ENCODE measurements around the gene DGLUCY. TPM values are rescaled to one million over a fixed set of nuclear protein-coding genes. Genes with fewer than 3 reads are reported as not detected.

The DGLUCY gene
- total and polyA plus RNA-seq, 2 of the 13 experiments (the other 11 are each of a cell fraction or from before 2014, with no cell fraction given): 14.8 to 36.3 TPM

DNA sequence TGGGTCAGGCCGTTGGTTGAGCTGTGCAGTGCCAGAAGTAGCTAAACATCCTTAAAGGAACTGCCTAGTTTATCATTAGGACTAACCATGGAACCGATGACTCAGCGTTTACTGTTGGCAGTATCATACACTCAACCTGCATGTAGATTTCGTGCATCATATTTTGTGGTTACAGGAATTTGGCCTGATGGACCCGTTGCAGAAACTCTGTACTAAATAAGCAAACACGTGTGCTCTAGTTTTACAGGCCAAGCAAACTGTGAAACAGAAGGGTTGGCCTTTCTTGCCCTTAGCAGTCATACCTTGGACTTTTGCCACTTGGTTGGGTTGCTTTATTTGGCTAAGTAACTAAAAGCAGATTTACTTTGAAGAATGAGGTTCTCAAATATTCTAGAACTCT is 35.6 kb downstream of the DGLUCY start (continued):
- TF ChIP-seq, protein P1, sequence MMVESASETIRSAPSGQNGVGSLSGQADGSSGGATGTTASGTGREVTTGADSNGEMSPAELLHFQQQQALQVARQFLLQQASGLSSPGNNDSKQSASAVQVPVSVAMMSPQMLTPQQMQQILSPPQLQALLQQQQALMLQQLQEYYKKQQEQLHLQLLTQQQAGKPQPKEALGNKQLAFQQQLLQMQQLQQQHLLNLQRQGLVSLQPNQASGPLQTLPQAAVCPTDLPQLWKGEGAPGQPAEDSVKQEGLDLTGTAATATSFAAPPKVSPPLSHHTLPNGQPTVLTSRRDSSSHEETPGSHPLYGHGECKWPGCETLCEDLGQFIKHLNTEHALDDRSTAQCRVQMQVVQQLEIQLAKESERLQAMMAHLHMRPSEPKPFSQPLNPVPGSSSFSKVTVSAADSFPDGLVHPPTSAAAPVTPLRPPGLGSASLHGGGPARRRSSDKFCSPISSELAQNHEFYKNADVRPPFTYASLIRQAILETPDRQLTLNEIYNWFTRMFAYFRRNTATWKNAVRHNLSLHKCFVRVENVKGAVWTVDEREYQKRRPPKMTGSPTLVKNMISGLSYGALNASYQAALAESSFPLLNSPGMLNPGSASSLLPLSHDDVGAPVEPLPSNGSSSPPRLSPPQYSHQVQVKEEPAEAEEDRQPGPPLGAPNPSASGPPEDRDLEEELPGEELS (CRISPR knock-in tag; IDR thresholded peaks at IDR 0.05): peak; percentile 30; the same call in 1 of the 2 replicates
- TF ChIP-seq RARA (CRISPR knock-in tag; IDR thresholded peaks at IDR 0.05) (peak; percentile 71), ZNF180 (CRISPR knock-in tag; IDR thresholded peaks at IDR 0.05; ENCODE audit: borderline replicate concordance, low read depth) (no peak), ZNF30 (CRISPR knock-in tag; IDR thresholded peaks at IDR 0.05) (no peak), ZNF350 (CRISPR knock-in tag; IDR thresholded peaks at IDR 0.05; ENCODE audit: borderline replicate concordance, low read depth) (no peak), SNRNP70 (IDR thresholded peaks at IDR 0.05; ENCODE audit: low read depth, low read length) (no peak), SOX13 (IDR thresholded peaks at IDR 0.05) (0 out of 2 replicates have a peak, but pooled peaks have one; percentile 26), SOX13 (CRISPR knock-in tag; conservative IDR thresholded peaks at IDR 0.05 in 1 of 2, IDR thresholded peaks at IDR 0.05 in 1 of 2) (peak in 1 of 2 experiments; percentile 22; a peak in 1 of 4 replicates), ZNF773 (CRISPR knock-in tag; IDR thresholded peaks at IDR 0.05; ENCODE audit: borderline replicate concordance) (no peak), FOXO1 (CRISPR knock-in tag; IDR thresholded peaks at IDR 0.05) (peak; percentile 34; the same call in 1 of the 2 replicates), NR2F6 (IDR thresholded peaks at IDR 0.05) (peak; percentile 71), NR2F6 (CRISPR knock-in tag; IDR thresholded peaks at IDR 0.05) (peak; percentile 50; the same call in 1 of the 2 replicates), ZFY (CRISPR knock-in tag; IDR thresholded peaks at IDR 0.05) (peak; percentile 31; the same call in 1 of the 2 replicates), ZNF501 (CRISPR knock-in tag; IDR thresholded peaks at IDR 0.05) (no peak), ZNF264 (CRISPR knock-in tag; IDR thresholded peaks at IDR 0.05) (no peak), ISL2 (CRISPR knock-in tag; IDR thresholded peaks at IDR 0.05) (no peak), HNF4A (CRISPR knock-in tag; IDR thresholded peaks at IDR 0.05) (peak; percentile 80), ZFP62 (CRISPR knock-in tag; IDR thresholded peaks at IDR 0.05) (no peak), MTF2 (CRISPR knock-in tag; IDR thresholded peaks at IDR 0.05; ENCODE audit: borderline replicate concordance) (no peak)
- TF ChIP-seq, protein P2, sequence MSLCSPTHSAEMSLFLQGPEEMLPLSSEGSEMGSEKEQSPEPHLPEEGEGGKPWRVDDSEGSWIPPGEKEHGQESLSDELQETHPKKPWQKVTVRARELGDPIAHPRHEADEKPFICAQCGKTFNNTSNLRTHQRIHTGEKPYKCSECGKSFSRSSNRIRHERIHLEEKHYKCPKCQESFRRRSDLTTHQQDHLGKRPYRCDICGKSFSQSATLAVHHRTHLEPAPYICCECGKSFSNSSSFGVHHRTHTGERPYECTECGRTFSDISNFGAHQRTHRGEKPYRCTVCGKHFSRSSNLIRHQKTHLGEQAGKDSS (CRISPR knock-in tag; IDR thresholded peaks at IDR 0.05; ENCODE audit: borderline replicate concordance, low read depth): no peak
- TF ChIP-seq, protein P3, sequence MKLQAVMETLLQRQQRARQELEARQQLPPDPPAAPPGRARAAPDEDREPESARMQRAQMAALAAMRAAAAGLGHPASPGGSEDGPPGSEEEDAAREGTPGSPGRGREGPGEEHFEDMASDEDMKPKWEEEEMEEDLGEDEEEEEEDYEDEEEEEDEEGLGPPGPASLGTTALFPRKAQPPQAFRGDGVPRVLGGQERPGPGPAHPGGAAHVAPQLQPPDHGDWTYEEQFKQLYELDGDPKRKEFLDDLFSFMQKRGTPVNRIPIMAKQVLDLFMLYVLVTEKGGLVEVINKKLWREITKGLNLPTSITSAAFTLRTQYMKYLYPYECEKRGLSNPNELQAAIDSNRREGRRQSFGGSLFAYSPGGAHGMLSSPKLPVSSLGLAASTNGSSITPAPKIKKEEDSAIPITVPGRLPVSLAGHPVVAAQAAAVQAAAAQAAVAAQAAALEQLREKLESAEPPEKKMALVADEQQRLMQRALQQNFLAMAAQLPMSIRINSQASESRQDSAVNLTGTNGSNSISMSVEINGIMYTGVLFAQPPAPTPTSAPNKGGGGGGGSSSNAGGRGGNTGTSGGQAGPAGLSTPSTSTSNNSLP (IDR thresholded peaks at IDR 0.05; ENCODE audit: low read depth, low read length): peak; percentile 65
- TF ChIP-seq, protein P4, sequence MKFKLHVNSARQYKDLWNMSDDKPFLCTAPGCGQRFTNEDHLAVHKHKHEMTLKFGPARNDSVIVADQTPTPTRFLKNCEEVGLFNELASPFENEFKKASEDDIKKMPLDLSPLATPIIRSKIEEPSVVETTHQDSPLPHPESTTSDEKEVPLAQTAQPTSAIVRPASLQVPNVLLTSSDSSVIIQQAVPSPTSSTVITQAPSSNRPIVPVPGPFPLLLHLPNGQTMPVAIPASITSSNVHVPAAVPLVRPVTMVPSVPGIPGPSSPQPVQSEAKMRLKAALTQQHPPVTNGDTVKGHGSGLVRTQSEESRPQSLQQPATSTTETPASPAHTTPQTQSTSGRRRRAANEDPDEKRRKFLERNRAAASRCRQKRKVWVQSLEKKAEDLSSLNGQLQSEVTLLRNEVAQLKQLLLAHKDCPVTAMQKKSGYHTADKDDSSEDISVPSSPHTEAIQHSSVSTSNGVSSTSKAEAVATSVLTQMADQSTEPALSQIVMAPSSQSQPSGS (CRISPR knock-in tag; IDR thresholded peaks at IDR 0.05): no peak
- TF ChIP-seq, protein P5, sequence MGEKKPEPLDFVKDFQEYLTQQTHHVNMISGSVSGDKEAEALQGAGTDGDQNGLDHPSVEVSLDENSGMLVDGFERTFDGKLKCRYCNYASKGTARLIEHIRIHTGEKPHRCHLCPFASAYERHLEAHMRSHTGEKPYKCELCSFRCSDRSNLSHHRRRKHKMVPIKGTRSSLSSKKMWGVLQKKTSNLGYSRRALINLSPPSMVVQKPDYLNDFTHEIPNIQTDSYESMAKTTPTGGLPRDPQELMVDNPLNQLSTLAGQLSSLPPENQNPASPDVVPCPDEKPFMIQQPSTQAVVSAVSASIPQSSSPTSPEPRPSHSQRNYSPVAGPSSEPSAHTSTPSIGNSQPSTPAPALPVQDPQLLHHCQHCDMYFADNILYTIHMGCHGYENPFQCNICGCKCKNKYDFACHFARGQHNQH (CRISPR knock-in tag; IDR thresholded peaks at IDR 0.05): peak; percentile 49; the same call in 1 of the 2 replicates
- TF ChIP-seq, protein P6, sequence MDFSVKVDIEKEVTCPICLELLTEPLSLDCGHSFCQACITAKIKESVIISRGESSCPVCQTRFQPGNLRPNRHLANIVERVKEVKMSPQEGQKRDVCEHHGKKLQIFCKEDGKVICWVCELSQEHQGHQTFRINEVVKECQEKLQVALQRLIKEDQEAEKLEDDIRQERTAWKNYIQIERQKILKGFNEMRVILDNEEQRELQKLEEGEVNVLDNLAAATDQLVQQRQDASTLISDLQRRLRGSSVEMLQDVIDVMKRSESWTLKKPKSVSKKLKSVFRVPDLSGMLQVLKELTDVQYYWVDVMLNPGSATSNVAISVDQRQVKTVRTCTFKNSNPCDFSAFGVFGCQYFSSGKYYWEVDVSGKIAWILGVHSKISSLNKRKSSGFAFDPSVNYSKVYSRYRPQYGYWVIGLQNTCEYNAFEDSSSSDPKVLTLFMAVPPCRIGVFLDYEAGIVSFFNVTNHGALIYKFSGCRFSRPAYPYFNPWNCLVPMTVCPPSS (IDR thresholded peaks at IDR 0.05): no peak

All from HepG2 (cell line).